Measurements from ENCODE around the gene ILF2.
"Not testable (repeated sequence)": the region's sequence is repeated elsewhere in the genome, so short reads cannot be mapped to it uniquely, and the experiment has no call there.

The ILF2 gene

DNA sequence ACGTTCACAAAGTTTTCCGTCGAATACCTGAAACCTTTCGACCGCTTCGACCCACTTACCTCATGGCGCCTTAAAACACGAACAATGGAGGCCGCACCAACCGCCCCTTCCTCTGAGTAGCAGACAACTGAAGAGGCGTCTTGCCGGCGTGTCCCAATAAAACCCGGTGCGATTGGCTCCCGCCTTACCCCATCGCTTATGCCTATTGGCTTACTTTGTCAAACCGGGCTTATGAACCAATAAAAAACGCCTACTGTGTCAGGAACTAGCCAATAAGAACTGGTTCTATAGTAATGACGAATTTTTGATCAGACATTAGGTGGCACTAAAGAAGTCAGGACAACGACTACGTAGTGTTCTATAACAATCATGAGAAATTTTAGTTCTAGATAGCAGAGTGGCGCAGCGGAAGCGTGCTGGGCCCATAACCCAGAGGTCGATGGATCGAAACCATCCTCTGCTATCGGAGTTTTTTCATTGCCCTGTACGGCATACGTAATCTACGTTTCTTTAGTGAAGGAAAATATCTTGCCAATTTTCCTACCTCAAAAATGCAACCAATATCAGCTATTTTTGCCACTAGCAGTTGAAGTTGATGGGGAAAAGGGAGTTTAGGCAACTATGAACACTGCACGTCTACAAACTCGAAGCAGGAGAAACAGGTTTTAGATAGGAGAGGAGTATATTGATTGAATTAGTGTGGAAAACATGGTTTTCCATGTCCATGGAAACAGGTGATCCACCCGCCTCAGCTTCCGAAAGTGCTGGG, at the start of gene ILF2:
TSS of gene ILF2 (minus strand) at position 135 of the 769 bp plus-strand sequence. CDS start at position 64, 71 bp downstream.
- peak; percentile 98 for DNase-seq (ENCODE audit: low spot score)

DNA sequence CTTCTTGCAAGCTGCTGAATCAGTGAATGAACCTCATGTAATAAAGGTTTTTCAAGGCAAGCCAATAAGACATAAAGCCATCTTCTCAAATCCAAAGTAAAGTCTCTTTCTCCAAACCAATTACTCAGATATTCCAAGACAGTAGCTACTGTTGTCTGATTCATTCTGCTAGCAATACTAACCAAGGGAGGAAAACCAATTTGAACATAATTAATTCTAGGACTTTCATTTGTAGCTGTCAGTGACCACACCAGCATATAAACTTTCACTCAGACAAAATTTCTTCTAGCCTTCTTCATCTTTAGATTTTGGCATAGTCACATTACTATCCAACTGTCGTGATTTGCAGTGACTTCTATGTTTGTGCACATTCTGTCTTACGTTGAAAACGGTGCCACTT, 46.5 kb upstream of the ILF2 start:
- DNase-seq (ENCODE audit: low spot score): no peak

DNA sequence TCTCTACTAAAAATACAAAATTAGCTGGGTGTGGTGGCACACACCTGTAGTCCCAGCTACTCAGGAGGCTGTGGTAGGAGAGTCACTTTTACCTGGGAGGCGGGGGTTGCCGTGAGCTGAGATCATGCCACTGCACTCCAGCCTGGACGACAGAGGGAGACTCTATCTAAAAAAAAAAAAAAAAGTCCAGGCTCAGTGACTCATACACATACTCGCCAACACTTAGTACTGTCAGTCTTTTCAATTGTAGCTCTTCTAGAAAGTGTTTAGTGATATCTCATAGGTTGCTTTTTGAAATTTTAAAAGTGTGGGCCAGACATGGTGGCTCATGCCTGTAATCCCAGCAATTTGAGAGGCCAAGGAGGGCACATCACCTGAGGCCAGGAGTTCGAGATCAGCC, 45.4 kb upstream of the ILF2 start:
- DNase-seq (ENCODE audit: low spot score): not testable (repeated sequence)

GRCh38 chr1:153711026-153711425, 40.2 kb upstream of the ILF2 start:
- no peak for DNase-seq (ENCODE audit: low spot score)

DNA sequence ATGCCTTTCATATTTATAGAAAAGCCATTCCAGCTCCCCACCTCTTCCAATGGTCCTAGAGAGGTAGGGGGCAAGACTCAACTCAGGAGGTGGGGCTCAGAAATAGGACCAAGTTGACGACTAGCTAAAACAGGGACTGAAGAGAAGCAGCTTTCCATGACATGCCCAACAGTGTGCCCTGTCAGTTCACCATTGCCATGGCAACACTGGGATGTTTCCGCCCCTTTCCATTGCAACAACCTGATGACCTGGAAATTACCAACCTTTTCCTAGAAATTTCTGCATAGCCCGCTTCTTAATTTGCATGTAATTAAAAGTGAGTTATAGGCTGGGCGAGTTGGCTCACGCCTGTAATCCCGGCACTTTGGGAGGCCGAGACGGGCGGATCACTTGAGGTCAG, 34.7 kb upstream of the ILF2 start:
- no peak for DNase-seq (ENCODE audit: low spot score)

DNA sequence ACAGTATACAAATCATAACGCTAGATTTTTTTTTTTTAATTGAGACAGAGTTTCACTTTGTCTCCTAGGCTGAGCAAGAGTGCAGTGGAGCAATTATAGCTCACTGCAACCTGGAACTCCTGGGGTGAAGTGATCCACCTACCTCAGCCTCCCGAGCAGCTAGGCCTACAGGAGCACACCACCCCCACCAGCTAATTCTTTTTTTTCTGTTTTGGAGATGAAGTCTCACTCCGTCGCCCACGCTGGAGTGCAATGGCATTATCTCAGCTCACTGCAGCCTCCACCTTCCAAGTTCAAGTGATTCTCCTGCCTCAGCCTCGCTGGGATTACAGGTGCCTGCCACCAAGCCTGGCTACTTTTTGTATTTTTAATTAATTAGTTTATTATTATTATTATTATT, 29.0 kb upstream of the ILF2 start:
- DNase-seq (ENCODE audit: low spot score): no peak

- no peak for DNase-seq (ENCODE audit: low spot score)
Observed at GRCh38 chr1:153698923-153699714, 28.3 kb upstream of the ILF2 start.

GRCh38 chr1:153698020-153698922, 27.5 kb upstream of the ILF2 start:
- peak; percentile 50 for DNase-seq (ENCODE audit: low spot score)

DNA sequence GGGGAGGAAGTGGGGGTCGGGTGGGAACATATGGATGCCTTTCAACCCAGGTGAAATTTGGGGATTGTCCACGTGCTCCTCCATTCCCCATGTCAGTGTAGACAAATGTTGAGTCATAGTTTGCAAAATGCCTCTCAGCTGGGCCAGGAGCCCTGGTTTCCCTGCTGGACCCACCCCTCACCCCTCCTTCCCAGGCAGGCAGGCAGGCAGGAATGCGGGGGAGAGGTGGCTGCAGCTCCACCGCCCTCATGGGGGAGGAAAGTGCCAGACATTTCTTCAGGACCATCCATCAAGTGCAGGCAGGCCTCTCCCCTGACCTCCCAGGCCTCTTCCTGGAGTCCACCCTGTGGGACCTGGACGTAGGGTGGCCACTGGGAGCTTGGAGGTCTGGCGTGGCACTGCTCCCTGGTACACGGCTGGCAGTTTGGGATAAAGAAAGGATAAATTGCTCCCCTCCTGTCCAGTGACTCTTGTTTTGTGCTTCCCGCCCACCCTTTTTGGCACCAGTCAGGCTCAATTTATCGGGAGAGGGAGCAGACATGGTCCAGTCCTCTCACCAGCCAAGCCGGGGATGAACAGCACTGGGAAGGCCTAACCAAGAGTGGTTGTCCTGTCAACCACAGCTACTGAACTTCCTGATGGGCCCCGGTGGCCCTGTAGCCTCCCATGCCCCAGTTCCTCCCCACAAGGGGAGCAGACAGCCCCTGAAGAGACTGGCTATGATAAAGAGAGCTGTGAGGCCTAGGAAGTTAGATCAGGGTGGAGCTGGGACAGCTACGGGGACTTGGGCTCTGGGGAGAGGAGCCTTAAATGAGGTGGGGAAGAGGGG, 26.6 kb upstream of the ILF2 start:
- peak; percentile 75 for DNase-seq (ENCODE audit: low spot score)

GRCh38 chr1:153696741-153697140, 25.9 kb upstream of the ILF2 start:
- DNase-seq (ENCODE audit: low spot score): no peak

DNA sequence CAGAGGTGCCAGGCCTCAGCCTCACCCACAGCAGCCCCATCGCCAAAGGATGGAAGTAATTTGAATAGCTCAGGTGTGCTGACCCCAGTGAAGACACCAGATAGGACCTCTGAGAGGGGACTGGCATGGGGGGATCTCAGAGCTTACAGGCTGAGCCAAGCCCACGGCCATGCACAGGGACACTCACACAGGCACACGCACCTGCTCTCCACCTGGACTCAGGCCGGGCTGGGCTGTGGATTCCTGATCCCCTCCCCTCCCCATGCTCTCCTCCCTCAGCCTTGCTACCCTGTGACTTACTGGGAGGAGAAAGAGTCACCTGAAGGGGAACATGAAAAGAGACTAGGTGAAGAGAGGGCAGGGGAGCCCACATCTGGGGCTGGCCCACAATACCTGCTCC, 22.7 kb upstream of the ILF2 start:
- DNase-seq (ENCODE audit: low spot score): no peak

DNA sequence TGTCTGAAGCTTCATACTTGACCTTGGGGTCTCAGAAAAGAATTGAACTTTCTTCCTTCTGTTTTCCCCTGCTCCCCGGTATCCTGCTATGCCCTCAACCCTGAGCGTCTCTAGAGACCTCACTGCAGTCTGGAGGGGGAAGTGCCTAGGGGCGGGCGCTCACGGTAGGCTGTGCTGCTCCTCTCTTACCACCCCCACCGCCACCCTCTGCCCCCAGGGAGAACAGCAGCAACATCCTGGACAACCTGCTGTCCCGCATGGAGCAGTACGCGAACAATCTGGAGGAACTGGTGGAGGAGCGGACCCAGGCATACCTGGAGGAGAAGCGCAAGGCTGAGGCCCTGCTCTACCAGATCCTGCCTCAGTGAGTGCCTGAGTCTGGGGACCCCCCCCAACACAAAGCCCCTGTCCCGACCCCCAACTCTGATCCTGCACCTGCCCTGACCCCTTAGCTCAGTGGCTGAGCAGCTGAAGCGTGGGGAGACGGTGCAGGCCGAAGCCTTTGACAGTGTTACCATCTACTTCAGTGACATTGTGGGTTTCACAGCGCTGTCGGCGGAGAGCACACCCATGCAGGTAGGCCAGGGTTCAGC, 18.0 kb upstream of the ILF2 start:
- no peak for DNase-seq (ENCODE audit: low spot score)

DNA sequence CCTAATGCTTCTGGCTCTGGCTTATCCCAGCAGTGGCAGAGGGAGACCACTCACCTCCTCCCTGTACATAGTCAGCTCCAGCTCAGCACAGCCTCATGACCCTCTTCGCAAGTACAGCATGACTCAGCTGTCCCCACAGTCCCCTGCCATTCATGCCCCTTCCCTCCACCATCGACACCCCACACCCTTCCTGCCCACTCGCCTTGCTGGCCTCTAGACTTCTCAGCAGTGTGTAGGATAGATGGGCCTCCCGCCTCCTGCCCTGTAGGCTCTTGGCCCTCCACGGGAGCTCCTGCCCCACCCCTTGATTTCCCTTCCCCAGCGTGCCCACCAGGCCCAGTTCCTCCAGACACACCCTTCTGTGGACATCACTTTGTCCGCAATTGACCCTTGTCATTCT, 17.5 kb upstream of the ILF2 start:
- no peak for DNase-seq (ENCODE audit: low spot score)

DNA sequence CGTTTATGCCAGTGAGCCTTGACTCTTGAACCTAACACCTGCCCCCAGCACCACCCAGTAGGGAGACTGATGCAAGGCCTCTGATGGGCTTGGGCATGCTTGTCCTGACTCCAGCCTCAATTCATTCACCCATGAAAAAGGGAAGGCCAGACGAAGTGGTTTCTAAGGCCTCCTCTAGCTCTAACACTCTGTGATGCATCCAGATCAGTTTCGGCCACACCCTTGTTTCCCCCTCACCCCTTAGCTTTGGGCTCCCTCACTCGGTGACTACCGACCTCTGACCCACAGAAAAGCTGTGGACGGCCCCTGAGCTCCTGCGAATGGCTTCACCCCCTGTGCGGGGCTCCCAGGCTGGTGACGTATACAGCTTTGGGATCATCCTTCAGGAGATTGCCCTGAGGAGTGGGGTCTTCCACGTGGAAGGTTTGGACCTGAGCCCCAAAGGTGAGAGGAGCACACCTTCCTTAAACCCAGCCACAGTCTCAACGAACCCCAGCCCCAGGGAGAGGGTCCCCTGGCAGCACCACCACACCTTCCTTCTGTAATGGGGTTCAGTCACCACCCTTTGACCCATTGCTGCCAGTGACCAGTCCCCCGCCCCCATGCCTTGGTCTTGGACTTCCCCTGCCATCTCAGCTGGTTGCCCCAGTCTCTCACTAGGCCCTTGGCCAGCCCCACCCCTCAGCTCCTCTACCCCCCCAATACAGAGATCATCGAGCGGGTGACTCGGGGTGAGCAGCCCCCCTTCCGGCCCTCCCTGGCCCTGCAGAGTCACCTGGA, 16.7 kb upstream of the ILF2 start:
- no peak for DNase-seq (ENCODE audit: low spot score)

DNA sequence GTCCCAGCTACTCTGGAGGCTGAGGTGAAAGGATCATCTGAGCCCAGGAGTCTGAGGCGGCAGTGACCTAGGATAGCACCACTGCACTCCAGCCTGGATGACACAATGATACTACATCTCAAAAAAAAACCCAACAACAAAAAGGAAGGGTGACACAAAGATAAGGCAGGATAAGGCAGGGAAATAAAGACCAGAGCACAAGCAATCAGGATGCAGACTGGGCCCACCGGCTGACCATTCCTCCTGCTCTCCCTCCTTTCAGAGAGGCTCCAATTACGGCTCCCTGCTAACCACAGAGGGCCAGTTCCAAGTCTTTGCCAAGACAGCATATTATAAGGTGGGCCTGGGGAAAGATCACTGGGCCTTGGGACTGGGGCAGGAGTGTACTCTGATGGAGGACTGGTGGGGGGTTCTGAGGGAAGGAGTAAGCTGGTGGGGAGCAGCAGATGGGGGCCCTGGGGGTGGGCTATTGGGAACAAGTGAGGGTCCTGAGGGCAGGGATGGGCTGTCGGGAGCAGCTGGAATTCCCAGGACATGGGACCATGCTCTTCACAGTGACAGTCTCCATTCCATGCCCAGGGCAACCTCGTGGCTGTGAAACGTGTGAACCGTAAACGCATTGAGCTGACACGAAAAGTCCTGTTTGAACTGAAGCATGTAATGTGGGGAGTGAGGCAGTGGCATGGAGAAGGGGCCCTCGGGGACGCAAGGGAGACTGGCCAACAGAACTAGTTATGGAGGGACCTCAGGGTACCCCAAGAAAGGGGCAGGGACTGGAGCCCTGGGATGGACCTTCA, 14.9 kb upstream of the ILF2 start:
- no peak for DNase-seq (ENCODE audit: low spot score)

- DNase-seq (ENCODE audit: low spot score): no peak
Observed at GRCh38 chr1:153684892-153685291, 14.1 kb upstream of the ILF2 start.

DNA sequence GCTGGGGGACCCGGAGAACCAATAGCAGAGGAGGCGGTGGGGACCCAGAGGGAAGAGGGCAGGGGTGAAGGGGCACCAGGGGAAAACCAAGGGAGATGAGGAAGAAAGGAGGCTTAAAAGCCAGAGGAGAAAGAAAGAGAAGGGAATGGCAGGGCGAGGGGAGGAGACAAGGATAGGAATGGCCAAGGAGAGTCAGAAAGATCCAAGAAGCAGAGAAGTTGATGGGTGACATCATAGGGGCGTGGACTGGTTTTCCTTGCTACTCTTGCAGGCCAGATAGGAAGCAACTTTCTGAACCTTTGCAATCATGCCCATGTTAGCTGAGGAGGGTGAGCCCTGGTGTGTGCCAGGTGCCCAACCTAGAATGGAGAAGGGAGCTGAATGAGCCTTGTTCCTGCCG, 13.1 kb upstream of the ILF2 start:
- DNase-seq (ENCODE audit: low spot score): no peak

- DNase-seq (ENCODE audit: low spot score): no peak
Observed at GRCh38 chr1:153682730-153683129, 11.9 kb upstream of the ILF2 start.

DNA sequence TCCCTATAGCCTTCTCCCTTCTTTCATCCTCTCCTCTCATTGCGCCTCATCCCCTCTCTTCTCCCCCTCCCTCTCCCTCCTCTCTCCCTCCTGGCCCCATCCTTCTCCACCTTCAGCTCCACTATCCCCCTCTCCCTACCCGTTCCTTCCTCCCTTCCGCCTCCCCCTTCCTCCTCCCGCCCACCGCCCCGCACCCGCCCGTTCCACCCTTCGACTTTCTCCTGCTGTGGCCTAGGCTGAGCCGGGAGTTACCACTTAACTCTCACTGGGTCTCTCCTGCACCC, 9.3 kb upstream of the ILF2 start:
- peak; percentile 54 for DNase-seq (ENCODE audit: low spot score)

Measured in iPS-NIHi11 (cell line).